Inferior parietal cortex (tissue), 1 donor: ENCODE results near the gene TMEFF1.
"Not testable (repeated sequence)": the region's sequence is repeated elsewhere in the genome, so short reads cannot be mapped to it uniquely, and the experiment has no call there.

Experiments
- DNase-seq: peaks from one replicate; pipeline ENCODE4 v3.0.0-alpha.2; 2016; ENCODE audit errors: extremely low spot score

The TMEFF1 gene

GRCh38 chr9:100472788-100473275, at the start of gene TMEFF1:
TMEFF1 (plus strand) TSS chr9:100473149; CDS start chr9:100473545, 396 bp downstream.
- no peak for DNase-seq

GRCh38 chr9:100425758-100426157, 47.2 kb upstream of the TMEFF1 start:
- DNase-seq: no peak

- DNase-seq: no peak
Observed at GRCh38 chr9:100426189-100426529, 46.8 kb upstream of the TMEFF1 start.

- peak; percentile 57 for DNase-seq
Observed at GRCh38 chr9:100426530-100427365, 46.2 kb upstream of the TMEFF1 start, which contains the start of gene MSANTD3. MSANTD3 (plus strand) TSS chr9:100427143; CDS start chr9:100441939, 14,796 bp downstream.

- DNase-seq: no peak
Observed at GRCh38 chr9:100427366-100428263, 45.3 kb upstream of the TMEFF1 start.

GRCh38 chr9:100428871-100429654, 43.9 kb upstream of the TMEFF1 start:
- peak; percentile 76 for DNase-seq

- DNase-seq: no peak
Observed at GRCh38 chr9:100430286-100430940, 42.5 kb upstream of the TMEFF1 start.

GRCh38 chr9:100431886-100432285, 41.1 kb upstream of the TMEFF1 start:
- no peak for DNase-seq

- no peak for DNase-seq
Observed at GRCh38 chr9:100432736-100433135, 40.2 kb upstream of the TMEFF1 start.

- no peak for DNase-seq
Observed at GRCh38 chr9:100436571-100436970, 36.4 kb upstream of the TMEFF1 start.

- peak; percentile 90 for DNase-seq
Observed at GRCh38 chr9:100437860-100438805, 34.8 kb upstream of the TMEFF1 start.

- DNase-seq: no peak
Observed at GRCh38 chr9:100440071-100440470, 32.9 kb upstream of the TMEFF1 start.

- not testable (repeated sequence) for DNase-seq
Observed at GRCh38 chr9:100440487-100440886, 32.5 kb upstream of the TMEFF1 start.

GRCh38 chr9:100441911-100442361, 31.0 kb upstream of the TMEFF1 start:
- no peak for DNase-seq

GRCh38 chr9:100443781-100444768, 28.9 kb upstream of the TMEFF1 start:
- DNase-seq: no peak

- peak; percentile 58 for DNase-seq
Observed at GRCh38 chr9:100445161-100445902, 27.6 kb upstream of the TMEFF1 start.

- no peak for DNase-seq
Observed at GRCh38 chr9:100445903-100446549, 26.9 kb upstream of the TMEFF1 start.
